WTC11 (cell line): ENCODE data around the gene PPP1R9A. TPM values are rescaled to one million over a fixed set of nuclear protein-coding genes. Genes with fewer than 3 reads are reported as not detected.

ENCODE experiments used
- ATAC-seq: fragments of 200-7000 bp; cut with Tn5 transposase; 2 replicates; pipeline ENCODE4 v1.10.0; 2021; ENCODE audit warnings: mild to moderate bottlenecking, moderate library complexity
- CTCF ChIA-PET: fragments of 300-600 bp; sonication (Branson Sonifier 250); formaldehyde crosslinking; loops from one replicate; lab custom pipeline; 2021; ENCODE audit warnings: antibody characterized with exemption; lab: Charles Lee
- POLR2A ChIA-PET: fragments of 350-600 bp; sonication (Branson Sonifier 250); formaldehyde crosslinking; loops from one replicate; lab custom pipeline; 2021; ENCODE audit warnings: antibody characterized with exemption; lab: Charles Lee
- DNase-seq: peaks from one replicate; pipeline ENCODE4 v3.0.0; 2021; ENCODE audit warnings: low spot score
- H3K27ac Mint-ChIP-seq: 2 replicates; pipeline ENCODE4 v1.8.0; 2021; ENCODE audit warnings: mixed read lengths
- H3K27me3 Mint-ChIP-seq: 2 replicates; pipeline ENCODE4 v1.8.0; 2021; ENCODE audit warnings: low read depth, mild to moderate bottlenecking, moderate library complexity, mixed read lengths
- H3K36me3 Mint-ChIP-seq: 2 replicates; pipeline ENCODE4 v1.8.0; 2021; ENCODE audit warnings: mixed read lengths
- H3K4me1 Mint-ChIP-seq: 2 replicates; pipeline ENCODE4 v1.8.0; 2022; ENCODE audit warnings: mixed read lengths
- H3K4me3 Mint-ChIP-seq: 2 replicates; pipeline ENCODE4 v1.8.0; 2021; ENCODE audit warnings: mild to moderate bottlenecking, moderate library complexity, mixed read lengths
- H3K9me3 Mint-ChIP-seq: 2 replicates; pipeline ENCODE4 v1.8.0; 2021; ENCODE audit warnings: mixed read lengths
- EMX1 ChIP-seq: fragments of 250-450 bp; sonication (Bioruptor Pico); IDR thresholded peaks from 2 replicates; pipeline ENCODE4 v1.8.0; 2021; ENCODE audit warnings: mild to moderate bottlenecking
- FOXJ3 ChIP-seq: sonication (generic); formaldehyde crosslinking; IDR thresholded peaks from 2 replicates; pipeline ENCODE4 v1.9.0; 2021; ENCODE audit warnings: missing genetic modification reagents, mild to moderate bottlenecking, borderline replicate concordance
- GABPB1 ChIP-seq: sonication (generic); formaldehyde crosslinking; IDR thresholded peaks from 2 replicates; pipeline ENCODE4 v1.8.1; 2023; ENCODE audit warnings: mild to moderate bottlenecking, missing genetic modification reagents
- IRF2 ChIP-seq: sonication (generic); formaldehyde crosslinking; IDR thresholded peaks from 2 replicates; pipeline ENCODE4 v1.8.0; 2022; ENCODE audit warnings: low read depth, missing genetic modification reagents, borderline replicate concordance
- KAT7 ChIP-seq: sonication (generic); formaldehyde crosslinking; IDR thresholded peaks from 2 replicates; pipeline ENCODE4 v1.8.1; 2023; ENCODE audit warnings: missing genetic modification reagents, mild to moderate bottlenecking, borderline replicate concordance
- MXD4 ChIP-seq: fragments of 250-450 bp; sonication (Bioruptor Pico); IDR thresholded peaks from 2 replicates; pipeline ENCODE4 v1.8.0; 2021; ENCODE audit warnings: mild to moderate bottlenecking, moderate library complexity, borderline replicate concordance
- NR3C1 ChIP-seq: sonication (generic); formaldehyde crosslinking; conservative IDR thresholded peaks from 2 replicates; pipeline ENCODE4 v1.8.1; 2023; ENCODE audit warnings: low read depth, mild to moderate bottlenecking, missing genetic modification reagents
- PRRX2 ChIP-seq: fragments of 250-450 bp; sonication (Bioruptor Pico); IDR thresholded peaks from 2 replicates; pipeline ENCODE4 v1.8.0; 2021; ENCODE audit warnings: mild to moderate bottlenecking
- RELA ChIP-seq: sonication (generic); formaldehyde crosslinking; IDR thresholded peaks from 2 replicates; pipeline ENCODE4 v1.8.1; 2022; ENCODE audit warnings: missing genetic modification reagents, mild to moderate bottlenecking, borderline replicate concordance
- TEAD4 ChIP-seq: sonication (generic); formaldehyde crosslinking; IDR thresholded peaks from 2 replicates; pipeline ENCODE4 v1.8.0; 2022; ENCODE audit warnings: mild to moderate bottlenecking, missing genetic modification reagents
- total RNA-seq: library from RNA; stranded (reverse); gene quantifications from 3 replicates; pipeline ENCODE4 v1.2.3, GENCODE V29; 2021
- TF ChIP-seq, protein P1 (sequence below): fragments of 250-450 bp; sonication (Bioruptor Pico); IDR thresholded peaks from 2 replicates; pipeline ENCODE4 v1.9.0; 2021; ENCODE audit warnings: mild to moderate bottlenecking
- TF ChIP-seq, protein P2 (sequence below): sonication (generic); formaldehyde crosslinking; IDR thresholded peaks from 2 replicates; pipeline ENCODE4 v1.8.0; 2022; ENCODE audit warnings: mild to moderate bottlenecking, missing genetic modification reagents
- TF ChIP-seq, protein P3 (sequence below): sonication (generic); formaldehyde crosslinking; conservative IDR thresholded peaks from 2 replicates; pipeline ENCODE4 v1.8.1; 2022; ENCODE audit warnings: mild to moderate bottlenecking, missing genetic modification reagents
- TF ChIP-seq, protein P4 (sequence below): sonication (generic); formaldehyde crosslinking; IDR thresholded peaks from 2 replicates; pipeline ENCODE4 v1.8.1; 2022; ENCODE audit warnings: missing genetic modification reagents, borderline replicate concordance
- TF ChIP-seq, protein P5 (sequence below): sonication (generic); formaldehyde crosslinking; conservative IDR thresholded peaks from 2 replicates; pipeline ENCODE4 v1.8.1; 2023; ENCODE audit warnings: mild to moderate bottlenecking, low read depth, missing genetic modification reagents, moderate library complexity
- TF ChIP-seq, protein P6 (sequence below): fragments of 250-450 bp; sonication (Bioruptor Pico); conservative IDR thresholded peaks from 2 replicates; pipeline ENCODE4 v1.9.0; 2021; ENCODE audit warnings: mild to moderate bottlenecking
- TF ChIP-seq, protein P7 (sequence below): sonication (generic); formaldehyde crosslinking; IDR thresholded peaks from 2 replicates; pipeline ENCODE4 v1.8.1; 2022; ENCODE audit warnings: low read depth, missing genetic modification reagents, borderline replicate concordance
- TF ChIP-seq, protein P8 (sequence below): fragments of 250-450 bp; sonication (Bioruptor Pico); IDR thresholded peaks from 2 replicates; pipeline ENCODE4 v2.1.2; 2022; ENCODE audit warnings: mild to moderate bottlenecking, moderate library complexity

The PPP1R9A gene
- total RNA-seq, 1 experiment from 2014 or later, result 16.8 TPM

DNA sequence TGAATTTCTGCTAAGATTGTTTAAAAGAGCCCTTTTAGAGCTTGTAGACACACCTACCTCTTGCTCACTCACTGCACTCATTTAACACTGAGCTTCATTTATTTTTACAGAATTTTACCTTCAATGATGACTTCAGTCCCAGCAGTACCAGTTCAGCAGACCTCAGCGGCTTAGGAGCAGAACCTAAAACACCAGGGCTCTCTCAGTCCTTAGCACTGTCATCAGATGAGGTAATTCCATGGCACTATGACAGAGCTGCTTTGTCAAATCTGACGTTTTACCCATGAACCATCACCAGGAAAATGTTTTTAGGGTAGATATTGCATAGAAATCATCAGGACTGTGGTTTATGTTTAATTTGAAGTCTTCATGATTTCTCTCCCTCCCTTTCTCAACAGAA is 378.7 kb downstream of the PPP1R9A start:
- no peak for DNase-seq
- CTCF ChIA-PET, result no interaction called here

More for the DNA sequence above, 378.7 kb downstream of the PPP1R9A start:
- H3K9me3 Mint-ChIP-seq, result no peaks in the 10 kb centered on the region
- POLR2A ChIA-PET, result no interaction called here
- H3K27me3 Mint-ChIP-seq, result no peaks in the 10 kb centered on the region
- H3K36me3 Mint-ChIP-seq, result peaks cover 18% of the 10 kb centered on the region
- TF ChIP-seq, protein P1, sequence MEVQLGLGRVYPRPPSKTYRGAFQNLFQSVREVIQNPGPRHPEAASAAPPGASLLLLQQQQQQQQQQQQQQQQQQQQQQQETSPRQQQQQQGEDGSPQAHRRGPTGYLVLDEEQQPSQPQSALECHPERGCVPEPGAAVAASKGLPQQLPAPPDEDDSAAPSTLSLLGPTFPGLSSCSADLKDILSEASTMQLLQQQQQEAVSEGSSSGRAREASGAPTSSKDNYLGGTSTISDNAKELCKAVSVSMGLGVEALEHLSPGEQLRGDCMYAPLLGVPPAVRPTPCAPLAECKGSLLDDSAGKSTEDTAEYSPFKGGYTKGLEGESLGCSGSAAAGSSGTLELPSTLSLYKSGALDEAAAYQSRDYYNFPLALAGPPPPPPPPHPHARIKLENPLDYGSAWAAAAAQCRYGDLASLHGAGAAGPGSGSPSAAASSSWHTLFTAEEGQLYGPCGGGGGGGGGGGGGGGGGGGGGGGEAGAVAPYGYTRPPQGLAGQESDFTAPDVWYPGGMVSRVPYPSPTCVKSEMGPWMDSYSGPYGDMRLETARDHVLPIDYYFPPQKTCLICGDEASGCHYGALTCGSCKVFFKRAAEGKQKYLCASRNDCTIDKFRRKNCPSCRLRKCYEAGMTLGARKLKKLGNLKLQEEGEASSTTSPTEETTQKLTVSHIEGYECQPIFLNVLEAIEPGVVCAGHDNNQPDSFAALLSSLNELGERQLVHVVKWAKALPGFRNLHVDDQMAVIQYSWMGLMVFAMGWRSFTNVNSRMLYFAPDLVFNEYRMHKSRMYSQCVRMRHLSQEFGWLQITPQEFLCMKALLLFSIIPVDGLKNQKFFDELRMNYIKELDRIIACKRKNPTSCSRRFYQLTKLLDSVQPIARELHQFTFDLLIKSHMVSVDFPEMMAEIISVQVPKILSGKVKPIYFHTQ (CRISPR knock-in tag), result no peak
- TF ChIP-seq, protein P2, sequence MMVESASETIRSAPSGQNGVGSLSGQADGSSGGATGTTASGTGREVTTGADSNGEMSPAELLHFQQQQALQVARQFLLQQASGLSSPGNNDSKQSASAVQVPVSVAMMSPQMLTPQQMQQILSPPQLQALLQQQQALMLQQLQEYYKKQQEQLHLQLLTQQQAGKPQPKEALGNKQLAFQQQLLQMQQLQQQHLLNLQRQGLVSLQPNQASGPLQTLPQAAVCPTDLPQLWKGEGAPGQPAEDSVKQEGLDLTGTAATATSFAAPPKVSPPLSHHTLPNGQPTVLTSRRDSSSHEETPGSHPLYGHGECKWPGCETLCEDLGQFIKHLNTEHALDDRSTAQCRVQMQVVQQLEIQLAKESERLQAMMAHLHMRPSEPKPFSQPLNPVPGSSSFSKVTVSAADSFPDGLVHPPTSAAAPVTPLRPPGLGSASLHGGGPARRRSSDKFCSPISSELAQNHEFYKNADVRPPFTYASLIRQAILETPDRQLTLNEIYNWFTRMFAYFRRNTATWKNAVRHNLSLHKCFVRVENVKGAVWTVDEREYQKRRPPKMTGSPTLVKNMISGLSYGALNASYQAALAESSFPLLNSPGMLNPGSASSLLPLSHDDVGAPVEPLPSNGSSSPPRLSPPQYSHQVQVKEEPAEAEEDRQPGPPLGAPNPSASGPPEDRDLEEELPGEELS (CRISPR knock-in tag), result no peak
- TF ChIP-seq MXD4 (CRISPR knock-in tag) (no peak), TEAD4 (no peak), EMX1 (CRISPR knock-in tag) (no peak), IRF2 (CRISPR knock-in tag) (no peak), PRRX2 (CRISPR knock-in tag) (no peak), KAT7 (CRISPR knock-in tag) (no peak), FOXJ3 (CRISPR knock-in tag) (no peak), RELA (no peak), NR3C1 (CRISPR knock-in tag) (no peak), GABPB1 (CRISPR knock-in tag) (no peak)
- TF ChIP-seq, protein P3, sequence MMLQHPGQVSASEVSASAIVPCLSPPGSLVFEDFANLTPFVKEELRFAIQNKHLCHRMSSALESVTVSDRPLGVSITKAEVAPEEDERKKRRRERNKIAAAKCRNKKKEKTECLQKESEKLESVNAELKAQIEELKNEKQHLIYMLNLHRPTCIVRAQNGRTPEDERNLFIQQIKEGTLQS (CRISPR knock-in tag), result no peak
- TF ChIP-seq, protein P4, sequence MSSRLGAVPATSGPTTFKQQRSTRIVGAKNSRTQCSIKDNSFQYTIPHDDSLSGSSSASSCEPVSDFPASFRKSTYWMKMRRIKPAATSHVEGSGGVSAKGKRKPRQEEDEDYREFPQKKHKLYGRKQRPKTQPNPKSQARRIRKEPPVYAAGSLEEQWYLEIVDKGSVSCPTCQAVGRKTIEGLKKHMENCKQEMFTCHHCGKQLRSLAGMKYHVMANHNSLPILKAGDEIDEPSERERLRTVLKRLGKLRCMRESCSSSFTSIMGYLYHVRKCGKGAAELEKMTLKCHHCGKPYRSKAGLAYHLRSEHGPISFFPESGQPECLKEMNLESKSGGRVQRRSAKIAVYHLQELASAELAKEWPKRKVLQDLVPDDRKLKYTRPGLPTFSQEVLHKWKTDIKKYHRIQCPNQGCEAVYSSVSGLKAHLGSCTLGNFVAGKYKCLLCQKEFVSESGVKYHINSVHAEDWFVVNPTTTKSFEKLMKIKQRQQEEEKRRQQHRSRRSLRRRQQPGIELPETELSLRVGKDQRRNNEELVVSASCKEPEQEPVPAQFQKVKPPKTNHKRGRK (CRISPR knock-in tag), result no peak
- TF ChIP-seq, protein P5, sequence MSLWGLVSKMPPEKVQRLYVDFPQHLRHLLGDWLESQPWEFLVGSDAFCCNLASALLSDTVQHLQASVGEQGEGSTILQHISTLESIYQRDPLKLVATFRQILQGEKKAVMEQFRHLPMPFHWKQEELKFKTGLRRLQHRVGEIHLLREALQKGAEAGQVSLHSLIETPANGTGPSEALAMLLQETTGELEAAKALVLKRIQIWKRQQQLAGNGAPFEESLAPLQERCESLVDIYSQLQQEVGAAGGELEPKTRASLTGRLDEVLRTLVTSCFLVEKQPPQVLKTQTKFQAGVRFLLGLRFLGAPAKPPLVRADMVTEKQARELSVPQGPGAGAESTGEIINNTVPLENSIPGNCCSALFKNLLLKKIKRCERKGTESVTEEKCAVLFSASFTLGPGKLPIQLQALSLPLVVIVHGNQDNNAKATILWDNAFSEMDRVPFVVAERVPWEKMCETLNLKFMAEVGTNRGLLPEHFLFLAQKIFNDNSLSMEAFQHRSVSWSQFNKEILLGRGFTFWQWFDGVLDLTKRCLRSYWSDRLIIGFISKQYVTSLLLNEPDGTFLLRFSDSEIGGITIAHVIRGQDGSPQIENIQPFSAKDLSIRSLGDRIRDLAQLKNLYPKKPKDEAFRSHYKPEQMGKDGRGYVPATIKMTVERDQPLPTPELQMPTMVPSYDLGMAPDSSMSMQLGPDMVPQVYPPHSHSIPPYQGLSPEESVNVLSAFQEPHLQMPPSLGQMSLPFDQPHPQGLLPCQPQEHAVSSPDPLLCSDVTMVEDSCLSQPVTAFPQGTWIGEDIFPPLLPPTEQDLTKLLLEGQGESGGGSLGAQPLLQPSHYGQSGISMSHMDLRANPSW (CRISPR knock-in tag), result no peak
- TF ChIP-seq, protein P6, sequence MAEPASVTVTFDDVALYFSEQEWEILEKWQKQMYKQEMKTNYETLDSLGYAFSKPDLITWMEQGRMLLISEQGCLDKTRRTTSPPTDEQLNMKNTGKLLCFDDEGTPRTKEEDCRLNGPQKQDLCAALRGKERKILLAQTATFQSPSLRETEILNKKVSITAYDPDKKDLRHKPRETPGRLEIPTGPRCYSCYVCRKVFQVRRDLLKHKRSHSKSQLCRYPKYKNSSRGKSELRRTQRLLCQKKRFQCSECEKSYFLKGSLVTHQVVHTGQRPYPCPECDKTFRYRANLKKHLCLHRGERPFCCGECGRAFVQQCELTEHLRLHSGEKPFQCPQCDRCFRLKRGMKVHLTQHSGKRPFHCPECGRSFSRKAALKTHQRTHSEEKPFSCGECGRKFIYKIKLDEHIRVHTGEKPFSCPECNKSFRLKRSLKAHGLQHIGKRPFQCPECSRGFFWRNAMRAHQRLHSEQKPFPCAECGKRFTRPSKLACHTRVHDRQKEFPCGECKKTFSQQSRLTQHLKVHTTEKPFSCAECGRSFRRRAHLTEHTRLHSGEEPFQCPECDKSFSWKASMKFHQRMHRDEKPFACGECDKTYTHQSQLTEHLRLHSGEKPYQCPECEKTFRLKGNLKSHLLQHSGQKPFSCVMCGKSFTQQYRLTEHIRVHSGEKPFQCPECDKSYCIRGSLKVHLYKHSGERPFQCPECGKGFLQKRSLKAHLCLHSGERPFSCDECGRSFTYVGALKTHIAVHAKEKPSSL, result no peak
- TF ChIP-seq, protein P7, sequence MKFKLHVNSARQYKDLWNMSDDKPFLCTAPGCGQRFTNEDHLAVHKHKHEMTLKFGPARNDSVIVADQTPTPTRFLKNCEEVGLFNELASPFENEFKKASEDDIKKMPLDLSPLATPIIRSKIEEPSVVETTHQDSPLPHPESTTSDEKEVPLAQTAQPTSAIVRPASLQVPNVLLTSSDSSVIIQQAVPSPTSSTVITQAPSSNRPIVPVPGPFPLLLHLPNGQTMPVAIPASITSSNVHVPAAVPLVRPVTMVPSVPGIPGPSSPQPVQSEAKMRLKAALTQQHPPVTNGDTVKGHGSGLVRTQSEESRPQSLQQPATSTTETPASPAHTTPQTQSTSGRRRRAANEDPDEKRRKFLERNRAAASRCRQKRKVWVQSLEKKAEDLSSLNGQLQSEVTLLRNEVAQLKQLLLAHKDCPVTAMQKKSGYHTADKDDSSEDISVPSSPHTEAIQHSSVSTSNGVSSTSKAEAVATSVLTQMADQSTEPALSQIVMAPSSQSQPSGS (CRISPR knock-in tag), result no peak
- TF ChIP-seq, protein P8, sequence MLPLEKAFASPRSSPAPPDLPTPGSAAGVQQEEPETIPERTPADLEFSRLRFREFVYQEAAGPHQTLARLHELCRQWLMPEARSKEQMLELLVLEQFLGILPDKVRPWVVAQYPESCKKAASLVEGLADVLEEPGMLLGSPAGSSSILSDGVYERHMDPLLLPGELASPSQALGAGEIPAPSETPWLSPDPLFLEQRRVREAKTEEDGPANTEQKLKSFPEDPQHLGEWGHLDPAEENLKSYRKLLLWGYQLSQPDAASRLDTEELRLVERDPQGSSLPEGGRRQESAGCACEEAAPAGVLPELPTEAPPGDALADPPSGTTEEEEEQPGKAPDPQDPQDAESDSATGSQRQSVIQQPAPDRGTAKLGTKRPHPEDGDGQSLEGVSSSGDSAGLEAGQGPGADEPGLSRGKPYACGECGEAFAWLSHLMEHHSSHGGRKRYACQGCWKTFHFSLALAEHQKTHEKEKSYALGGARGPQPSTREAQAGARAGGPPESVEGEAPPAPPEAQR (CRISPR knock-in tag), result no peak
- ATAC-seq, result no peak
- H3K27ac Mint-ChIP-seq, result no peak overlapping the region
- H3K4me3 Mint-ChIP-seq, result no peak overlapping the region
- peaks cover 8% of the 10 kb centered on the region for H3K4me1 Mint-ChIP-seq
